SK-N-SH treated with all-trans-retinoic acid at 6 μM for 48 hours (cell line): Measurements from ENCODE around the gene ABHD11.

Source experiments
- ATAC-seq: fragments of 200-7000 bp; cut with Tn5 transposase; 3 replicates; pipeline ENCODE4 v1.9.1; 2020; ENCODE audit warnings: mild to moderate bottlenecking, moderate library complexity
- ARNTL ChIP-seq: fragments of 450-650 bp; formaldehyde crosslinking; IDR thresholded peaks from 2 replicates; pipeline ENCODE4 v1.5.0; 2020; ENCODE audit warnings: low read depth, mild to moderate bottlenecking, moderate library complexity, borderline replicate concordance
- BACH2 ChIP-seq: fragments of 250-450 bp; sonication (Bioruptor Pico); IDR thresholded peaks from 2 replicates; pipeline ENCODE4 v1.9.0; 2021; ENCODE audit warnings: mild to moderate bottlenecking, borderline replicate concordance
- CSDC2 ChIP-seq: fragments of 250-450 bp; sonication (Bioruptor Pico); IDR thresholded peaks from 2 replicates; pipeline ENCODE4 v1.5.0; 2020; ENCODE audit warnings: mild to moderate bottlenecking, moderate library complexity
- ESRRG ChIP-seq: fragments of 250-450 bp; sonication (Bioruptor Pico); IDR thresholded peaks from 2 replicates; pipeline ENCODE4 v1.6.1; 2021; ENCODE audit warnings: mild to moderate bottlenecking
- GLIS3 ChIP-seq: fragments of 250-450 bp; sonication (Bioruptor Pico); IDR thresholded peaks from 2 replicates; pipeline ENCODE4 v1.5.0; 2020; ENCODE audit warnings: mild to moderate bottlenecking, moderate library complexity
- ISL1 ChIP-seq: fragments of 250-450 bp; sonication (Bioruptor Pico); IDR thresholded peaks from 2 replicates; pipeline ENCODE4 v2.1.2; 2022; ENCODE audit warnings: mild to moderate bottlenecking, moderate library complexity
- OSR1 ChIP-seq: fragments of 250-450 bp; sonication (Bioruptor Pico); IDR thresholded peaks from 2 replicates; pipeline ENCODE4 v1.8.0; 2022; ENCODE audit warnings: moderate library complexity, mild to moderate bottlenecking, inconsistent platforms
- PPARA ChIP-seq: fragments of 250-450 bp; sonication (Bioruptor Pico); IDR thresholded peaks from 2 replicates; pipeline ENCODE4 v1.5.0; 2020; ENCODE audit warnings: mild to moderate bottlenecking, borderline replicate concordance
- RARB ChIP-seq: fragments of 250-450 bp; sonication (Bioruptor Pico); IDR thresholded peaks from 2 replicates; pipeline ENCODE4 v1.8.0; 2021; ENCODE audit warnings: mild to moderate bottlenecking, moderate library complexity
- SNAI2 ChIP-seq: fragments of 250-450 bp; sonication (Bioruptor Pico); IDR thresholded peaks from 2 replicates; pipeline ENCODE4 v1.5.0; 2020; ENCODE audit warnings: mild to moderate bottlenecking, moderate library complexity
- TCF4 ChIP-seq: fragments of 250-450 bp; sonication (Bioruptor Pico); IDR thresholded peaks from 2 replicates; pipeline ENCODE4 v1.8.0; 2021; ENCODE audit warnings: mild to moderate bottlenecking, moderate library complexity, borderline replicate concordance
- TOX ChIP-seq: fragments of 250-450 bp; sonication (Bioruptor Pico); IDR thresholded peaks from 2 replicates; pipeline ENCODE4 v1.8.0; 2021; ENCODE audit warnings: mild to moderate bottlenecking, moderate library complexity, borderline replicate concordance
- ZC3H10 ChIP-seq: fragments of 250-450 bp; sonication (Bioruptor Pico); IDR thresholded peaks from 2 replicates; pipeline ENCODE4 v1.5.1; 2021; ENCODE audit warnings: mild to moderate bottlenecking, moderate library complexity
- ZFP3 ChIP-seq: fragments of 250-450 bp; sonication (Bioruptor Pico); IDR thresholded peaks from 2 replicates; pipeline ENCODE4 v1.5.0; 2020; ENCODE audit warnings: mild to moderate bottlenecking, moderate library complexity
- ZFP30 ChIP-seq: fragments of 450-650 bp; formaldehyde crosslinking; IDR thresholded peaks from 2 replicates; pipeline ENCODE4 v1.5.0; 2022; ENCODE audit warnings: mild to moderate bottlenecking, moderate library complexity
- ZNF565 ChIP-seq: fragments of 450-650 bp; formaldehyde crosslinking; conservative IDR thresholded peaks from 2 replicates; pipeline ENCODE4 v1.5.0; 2020; ENCODE audit warnings: low read depth, mild to moderate bottlenecking, moderate library complexity
- ZNF70 ChIP-seq: fragments of 450-650 bp; formaldehyde crosslinking; IDR thresholded peaks from 2 replicates; pipeline ENCODE4 v1.5.0; 2020; ENCODE audit warnings: mild to moderate bottlenecking, moderate library complexity
- ZNF8 ChIP-seq: fragments of 450-650 bp; formaldehyde crosslinking; IDR thresholded peaks from 2 replicates; pipeline ENCODE4 v1.5.0; 2020; ENCODE audit warnings: mild to moderate bottlenecking, moderate library complexity
- TF ChIP-seq, protein P1 (sequence below): fragments of 250-450 bp; sonication (Bioruptor Pico); IDR thresholded peaks from 2 replicates; pipeline ENCODE4 v1.8.0; 2020; ENCODE audit warnings: mild to moderate bottlenecking, moderate library complexity, borderline replicate concordance
- TF ChIP-seq, protein P2 (sequence below): fragments of 250-450 bp; sonication (Bioruptor Pico); IDR thresholded peaks from 2 replicates; pipeline ENCODE4 v1.5.1; 2021; ENCODE audit warnings: mild to moderate bottlenecking, moderate library complexity
- TF ChIP-seq, protein P3 (sequence below): fragments of 250-450 bp; sonication (Bioruptor Pico); IDR thresholded peaks from 2 replicates; pipeline ENCODE4 v1.5.0; 2020; ENCODE audit warnings: mild to moderate bottlenecking, moderate library complexity
- TF ChIP-seq, protein P4 (sequence below): fragments of 250-450 bp; sonication (Bioruptor Pico); IDR thresholded peaks from 2 replicates; pipeline ENCODE4 v1.8.0; 2021; ENCODE audit warnings: low read depth, mild to moderate bottlenecking, moderate library complexity, borderline replicate concordance

ABHD11 gene

DNA sequence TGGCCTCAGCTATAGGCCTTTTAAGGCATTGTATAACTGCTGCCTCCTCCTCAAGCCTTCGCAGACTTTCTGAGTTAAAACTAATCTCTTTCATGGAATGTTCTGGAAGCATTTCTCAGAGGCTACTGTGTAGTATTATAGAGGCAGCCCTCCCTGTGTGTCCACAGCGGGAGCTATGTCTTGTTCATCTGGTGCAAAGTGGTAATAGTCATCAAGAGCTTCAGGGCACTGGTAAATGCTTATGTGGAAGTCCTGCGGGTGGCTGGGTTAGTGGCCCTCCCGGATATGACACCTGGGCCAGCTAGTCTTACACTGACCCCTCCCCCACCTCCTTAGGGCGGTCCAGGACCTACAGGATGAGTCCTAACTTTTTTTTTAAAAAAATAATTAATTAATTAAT, 2.2 kb upstream of the ABHD11 start:
- no peak for ATAC-seq
- no peak for TF ChIP-seq TCF4 (CRISPR knock-in tag)
- TF ChIP-seq OSR1 = no peak
- TF ChIP-seq GLIS3 = no peak
- TF ChIP-seq TOX (CRISPR knock-in tag) = no peak
- no peak for TF ChIP-seq CSDC2
- no peak for TF ChIP-seq ZNF565 (CRISPR knock-in tag)
- TF ChIP-seq, protein P1, sequence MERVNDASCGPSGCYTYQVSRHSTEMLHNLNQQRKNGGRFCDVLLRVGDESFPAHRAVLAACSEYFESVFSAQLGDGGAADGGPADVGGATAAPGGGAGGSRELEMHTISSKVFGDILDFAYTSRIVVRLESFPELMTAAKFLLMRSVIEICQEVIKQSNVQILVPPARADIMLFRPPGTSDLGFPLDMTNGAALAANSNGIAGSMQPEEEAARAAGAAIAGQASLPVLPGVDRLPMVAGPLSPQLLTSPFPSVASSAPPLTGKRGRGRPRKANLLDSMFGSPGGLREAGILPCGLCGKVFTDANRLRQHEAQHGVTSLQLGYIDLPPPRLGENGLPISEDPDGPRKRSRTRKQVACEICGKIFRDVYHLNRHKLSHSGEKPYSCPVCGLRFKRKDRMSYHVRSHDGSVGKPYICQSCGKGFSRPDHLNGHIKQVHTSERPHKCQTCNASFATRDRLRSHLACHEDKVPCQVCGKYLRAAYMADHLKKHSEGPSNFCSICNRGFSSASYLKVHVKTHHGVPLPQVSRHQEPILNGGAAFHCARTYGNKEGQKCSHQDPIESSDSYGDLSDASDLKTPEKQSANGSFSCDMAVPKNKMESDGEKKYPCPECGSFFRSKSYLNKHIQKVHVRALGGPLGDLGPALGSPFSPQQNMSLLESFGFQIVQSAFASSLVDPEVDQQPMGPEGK (CRISPR knock-in tag) = no peak
- TF ChIP-seq RARB = no peak
- TF ChIP-seq, protein P2, sequence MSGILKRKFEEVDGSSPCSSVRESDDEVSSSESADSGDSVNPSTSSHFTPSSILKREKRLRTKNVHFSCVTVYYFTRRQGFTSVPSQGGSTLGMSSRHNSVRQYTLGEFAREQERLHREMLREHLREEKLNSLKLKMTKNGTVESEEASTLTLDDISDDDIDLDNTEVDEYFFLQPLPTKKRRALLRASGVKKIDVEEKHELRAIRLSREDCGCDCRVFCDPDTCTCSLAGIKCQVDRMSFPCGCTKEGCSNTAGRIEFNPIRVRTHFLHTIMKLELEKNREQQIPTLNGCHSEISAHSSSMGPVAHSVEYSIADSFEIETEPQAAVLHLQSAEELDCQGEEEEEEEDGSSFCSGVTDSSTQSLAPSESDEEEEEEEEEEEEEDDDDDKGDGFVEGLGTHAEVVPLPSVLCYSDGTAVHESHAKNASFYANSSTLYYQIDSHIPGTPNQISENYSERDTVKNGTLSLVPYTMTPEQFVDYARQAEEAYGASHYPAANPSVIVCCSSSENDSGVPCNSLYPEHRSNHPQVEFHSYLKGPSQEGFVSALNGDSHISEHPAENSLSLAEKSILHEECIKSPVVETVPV (CRISPR knock-in tag) = no peak
- TF ChIP-seq SNAI2 (CRISPR knock-in tag) = no peak
- TF ChIP-seq, protein P3, sequence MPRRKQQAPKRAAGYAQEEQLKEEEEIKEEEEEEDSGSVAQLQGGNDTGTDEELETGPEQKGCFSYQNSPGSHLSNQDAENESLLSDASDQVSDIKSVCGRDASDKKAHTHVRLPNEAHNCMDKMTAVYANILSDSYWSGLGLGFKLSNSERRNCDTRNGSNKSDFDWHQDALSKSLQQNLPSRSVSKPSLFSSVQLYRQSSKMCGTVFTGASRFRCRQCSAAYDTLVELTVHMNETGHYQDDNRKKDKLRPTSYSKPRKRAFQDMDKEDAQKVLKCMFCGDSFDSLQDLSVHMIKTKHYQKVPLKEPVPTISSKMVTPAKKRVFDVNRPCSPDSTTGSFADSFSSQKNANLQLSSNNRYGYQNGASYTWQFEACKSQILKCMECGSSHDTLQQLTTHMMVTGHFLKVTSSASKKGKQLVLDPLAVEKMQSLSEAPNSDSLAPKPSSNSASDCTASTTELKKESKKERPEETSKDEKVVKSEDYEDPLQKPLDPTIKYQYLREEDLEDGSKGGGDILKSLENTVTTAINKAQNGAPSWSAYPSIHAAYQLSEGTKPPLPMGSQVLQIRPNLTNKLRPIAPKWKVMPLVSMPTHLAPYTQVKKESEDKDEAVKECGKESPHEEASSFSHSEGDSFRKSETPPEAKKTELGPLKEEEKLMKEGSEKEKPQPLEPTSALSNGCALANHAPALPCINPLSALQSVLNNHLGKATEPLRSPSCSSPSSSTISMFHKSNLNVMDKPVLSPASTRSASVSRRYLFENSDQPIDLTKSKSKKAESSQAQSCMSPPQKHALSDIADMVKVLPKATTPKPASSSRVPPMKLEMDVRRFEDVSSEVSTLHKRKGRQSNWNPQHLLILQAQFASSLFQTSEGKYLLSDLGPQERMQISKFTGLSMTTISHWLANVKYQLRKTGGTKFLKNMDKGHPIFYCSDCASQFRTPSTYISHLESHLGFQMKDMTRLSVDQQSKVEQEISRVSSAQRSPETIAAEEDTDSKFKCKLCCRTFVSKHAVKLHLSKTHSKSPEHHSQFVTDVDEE (CRISPR knock-in tag) = no peak
- no peak for TF ChIP-seq ARNTL (CRISPR knock-in tag)
- no peak for TF ChIP-seq PPARA (CRISPR knock-in tag)
- TF ChIP-seq ZNF8 = no peak
- no peak for TF ChIP-seq ZNF70 (CRISPR knock-in tag)
- TF ChIP-seq ESRRG = no peak
- no peak for TF ChIP-seq ISL1 (CRISPR knock-in tag)
- TF ChIP-seq ZFP30 (CRISPR knock-in tag) = no peak
- TF ChIP-seq, all 23 proteins: peak for 0

DNA sequence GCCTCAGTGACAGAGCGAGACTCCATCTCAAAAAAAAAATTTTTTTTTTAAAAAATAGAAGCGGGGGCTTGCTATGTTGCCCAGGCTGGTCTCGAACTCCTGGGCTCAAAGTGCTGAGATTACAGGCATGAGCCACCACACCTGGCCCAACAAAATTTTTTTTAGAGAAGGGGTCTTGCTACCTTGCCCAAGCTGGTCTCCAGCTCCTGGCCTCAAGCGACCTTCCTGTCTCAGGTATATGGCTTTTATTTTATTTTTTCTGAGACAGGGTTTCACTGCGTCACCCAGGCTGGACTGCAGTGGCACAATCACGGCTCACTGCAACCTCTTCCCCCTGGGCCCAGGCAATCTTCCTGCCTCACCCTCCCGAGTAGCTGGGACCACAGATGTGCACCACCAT, 1.6 kb upstream of the ABHD11 start:
- no peak for TF ChIP-seq ZFP3 (CRISPR knock-in tag)
- TF ChIP-seq ZFP30 (CRISPR knock-in tag) = no peak
- TF ChIP-seq TCF4 (CRISPR knock-in tag) = no peak
- TF ChIP-seq ZC3H10 (CRISPR knock-in tag) = no peak
- no peak for TF ChIP-seq OSR1
- TF ChIP-seq ISL1 (CRISPR knock-in tag) = no peak
- TF ChIP-seq ESRRG = no peak
- TF ChIP-seq BACH2 = no peak
- TF ChIP-seq SNAI2 (CRISPR knock-in tag) = no peak
- TF ChIP-seq ZNF565 (CRISPR knock-in tag) = no peak
- TF ChIP-seq ARNTL (CRISPR knock-in tag) = no peak
- TF ChIP-seq, protein P4, sequence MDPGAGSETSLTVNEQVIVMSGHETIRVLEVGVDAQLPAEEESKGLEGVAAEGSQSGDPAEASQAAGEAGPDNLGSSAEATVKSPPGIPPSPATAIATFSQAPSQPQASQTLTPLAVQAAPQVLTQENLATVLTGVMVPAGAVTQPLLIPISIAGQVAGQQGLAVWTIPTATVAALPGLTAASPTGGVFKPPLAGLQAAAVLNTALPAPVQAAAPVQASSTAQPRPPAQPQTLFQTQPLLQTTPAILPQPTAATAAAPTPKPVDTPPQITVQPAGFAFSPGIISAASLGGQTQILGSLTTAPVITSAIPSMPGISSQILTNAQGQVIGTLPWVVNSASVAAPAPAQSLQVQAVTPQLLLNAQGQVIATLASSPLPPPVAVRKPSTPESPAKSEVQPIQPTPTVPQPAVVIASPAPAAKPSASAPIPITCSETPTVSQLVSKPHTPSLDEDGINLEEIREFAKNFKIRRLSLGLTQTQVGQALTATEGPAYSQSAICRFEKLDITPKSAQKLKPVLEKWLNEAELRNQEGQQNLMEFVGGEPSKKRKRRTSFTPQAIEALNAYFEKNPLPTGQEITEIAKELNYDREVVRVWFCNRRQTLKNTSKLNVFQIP (CRISPR knock-in tag) = no peak
- TF ChIP-seq GLIS3 = no peak
- no peak for TF ChIP-seq RARB
- TF ChIP-seq, protein P2 (CRISPR knock-in tag) = no peak
- TF ChIP-seq ZNF8 = no peak
- TF ChIP-seq TOX (CRISPR knock-in tag) = no peak
- TF ChIP-seq ZNF70 (CRISPR knock-in tag) = no peak
- no peak for ATAC-seq

DNA sequence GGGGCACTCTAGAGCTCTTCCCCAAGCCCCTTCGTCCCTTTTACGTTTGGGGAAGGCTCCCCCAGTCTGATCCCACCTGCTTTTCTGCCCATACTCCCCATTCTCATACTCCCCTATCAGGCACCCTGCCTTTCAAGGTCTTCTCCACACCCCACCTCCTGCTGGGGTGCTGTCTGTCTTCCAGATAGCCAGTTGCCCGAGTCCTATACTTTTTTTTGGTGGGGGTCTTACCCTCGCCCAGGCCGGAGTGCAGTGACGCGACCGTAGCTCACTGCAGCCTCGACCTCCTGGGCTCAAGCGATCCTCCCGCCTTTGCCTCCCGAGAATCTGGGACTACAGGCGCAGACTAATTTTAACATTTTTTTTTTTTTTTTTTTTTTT, 775 bp upstream of the ABHD11 start:
- ATAC-seq = no peak
- TF ChIP-seq GLIS3 (no peak), ESRRG (no peak), ZFP3 (CRISPR knock-in tag) (no peak), ZNF565 (CRISPR knock-in tag) (no peak)
- TF ChIP-seq, protein P3 (CRISPR knock-in tag) = no peak
